GM23338 (cell line): ENCODE results near the gene NHSL1. TPM values are rescaled to one million over a fixed set of nuclear protein-coding genes. Genes with fewer than 3 reads are reported as not detected.

Experiments used
- ATAC-seq: fragments of 200-7000 bp; cut with Tn5 transposase; 3 replicates; pipeline ENCODE4 v1.9.1; 2020
- DNase-seq: peaks from one replicate; pipeline ENCODE4 v3.0.0-alpha.2; 2015; ENCODE audit warnings: low spot score
- H2AFZ ChIP-seq: fragments of 200-600 bp; sonication (generic); 2 replicates; pipeline ENCODE4 v1.8.0; 2016; ENCODE audit warnings: antibody characterized with exemption, mild to moderate bottlenecking, moderate library complexity
- H3F3A ChIP-seq: fragments of 200-600 bp; sonication (generic); replicated peaks from 2 replicates; pipeline ENCODE4 v1.8.0; 2017; ENCODE audit warnings: antibody characterized with exemption, mixed run types, low read depth
- H3K27ac ChIP-seq: fragments of 200-600 bp; sonication (generic); 2 replicates; pipeline ENCODE4 v1.6.1; 2016; ENCODE audit warnings: low read depth
- H3K27me3 ChIP-seq: fragments of 200-600 bp; sonication (generic); 2 replicates; pipeline ENCODE4 v1.8.0; 2016; ENCODE audit warnings: mild to moderate bottlenecking, mixed run types, moderate library complexity; ENCODE audit not compliant: insufficient read depth
- H3K36me3 ChIP-seq: fragments of 200-600 bp; sonication (generic); 2 replicates; pipeline ENCODE4 v1.8.0; 2016; ENCODE audit warnings: mild to moderate bottlenecking; ENCODE audit not compliant: insufficient read depth
- H3K4me1 ChIP-seq: fragments of 200-600 bp; sonication (generic); 2 replicates; pipeline ENCODE4 v1.8.0; 2016; ENCODE audit warnings: mild to moderate bottlenecking, moderate library complexity; ENCODE audit not compliant: insufficient read depth
- H3K4me2 ChIP-seq: fragments of 200-600 bp; sonication (generic); 2 replicates; pipeline ENCODE4 v1.7.1; 2017; ENCODE audit warnings: mixed run types
- H3K4me3 ChIP-seq: fragments of 200-600 bp; sonication (generic); 2 replicates; pipeline ENCODE4 v1.6.1; 2016; ENCODE audit warnings: mixed run types
- H3K79me2 ChIP-seq: fragments of 200-600 bp; sonication (generic); replicated peaks from 2 replicates; pipeline ENCODE4 v1.8.0; 2017; ENCODE audit warnings: mild to moderate bottlenecking; ENCODE audit not compliant: insufficient read depth
- H3K9me2 ChIP-seq: fragments of 200-600 bp; sonication (generic); 2 replicates; pipeline ENCODE4 v1.8.0; 2017; ENCODE audit not compliant: insufficient read depth
- H4K20me1 ChIP-seq: fragments of 200-600 bp; sonication (generic); replicated peaks from 2 replicates; pipeline ENCODE4 v1.8.0; 2017; ENCODE audit warnings: mild to moderate bottlenecking; ENCODE audit not compliant: insufficient read depth
- H3K27ac Mint-ChIP-seq: 2 replicates; pipeline ENCODE4 v1.8.0; 2020; ENCODE audit warnings: inconsistent platforms, mild to moderate bottlenecking, moderate library complexity, mixed read lengths
- H3K27me3 Mint-ChIP-seq: 3 replicates; pipeline ENCODE4 v1.8.0; 2022; ENCODE audit warnings: low read depth, mild to moderate bottlenecking, moderate library complexity, mixed read lengths, inconsistent platforms; ENCODE audit not compliant: insufficient read depth, poor library complexity
- H3K36me3 Mint-ChIP-seq: 3 replicates; pipeline ENCODE4 v1.8.0; 2021; ENCODE audit warnings: low read depth, mild to moderate bottlenecking, inconsistent platforms, moderate library complexity, mixed read lengths
- H3K4me1 Mint-ChIP-seq: 3 replicates; pipeline ENCODE4 v1.8.0; 2020; ENCODE audit warnings: mild to moderate bottlenecking, inconsistent platforms, mixed read lengths
- H3K4me3 Mint-ChIP-seq: 3 replicates; pipeline ENCODE4 v1.8.0; 2021; ENCODE audit warnings: moderate library complexity, mild to moderate bottlenecking, inconsistent platforms, mixed read lengths
- H3K9me3 Mint-ChIP-seq: 3 replicates; pipeline ENCODE4 v1.8.0; 2020; ENCODE audit warnings: moderate library complexity, mild to moderate bottlenecking, inconsistent platforms, mixed read lengths
- CREB1 ChIP-seq: fragments of 250-450 bp; sonication (Bioruptor Pico); IDR thresholded peaks from 2 replicates; pipeline ENCODE4 v1.5.0; 2020; ENCODE audit warnings: low read depth, mild to moderate bottlenecking, moderate library complexity
- EZH2 ChIP-seq: fragments of 200-600 bp; sonication (generic); IDR thresholded peaks from one replicate; pipeline ENCODE4 v1.8.0; 2017; ENCODE audit warnings: antibody characterized with exemption, mild to moderate bottlenecking, low read depth; ENCODE audit not compliant: unreplicated experiment
- EZH2phosphoT487 ChIP-seq: fragments of 200-600 bp; sonication (generic); IDR thresholded peaks from one replicate; pipeline ENCODE4 v1.8.1; 2018; ENCODE audit warnings: antibody characterized with exemption; ENCODE audit not compliant: unreplicated experiment
- JUNB ChIP-seq: IDR thresholded peaks from one replicate; pipeline ENCODE4 v1.6.1; 2016; ENCODE audit warnings: antibody characterized with exemption; ENCODE audit not compliant: unreplicated experiment
- NANOG ChIP-seq: IDR thresholded peaks from 2 replicates; pipeline ENCODE4 v1.6.1; 2016; ENCODE audit warnings: antibody characterized with exemption, borderline replicate concordance
- POLR2AphosphoS5 ChIP-seq: IDR thresholded peaks from 2 replicates; pipeline ENCODE4 v1.6.1; 2016; ENCODE audit warnings: antibody characterized with exemption, low read depth
- REST ChIP-seq: IDR thresholded peaks from one replicate; pipeline ENCODE4 v1.6.1; 2018; ENCODE audit warnings: antibody characterized with exemption; ENCODE audit not compliant: unreplicated experiment
- STAT1 ChIP-seq: IDR thresholded peaks from one replicate; pipeline ENCODE4 v1.6.1; 2016; ENCODE audit warnings: antibody characterized with exemption; ENCODE audit not compliant: unreplicated experiment
- ZNF114 ChIP-seq: fragments of 250-450 bp; sonication (Bioruptor Pico); IDR thresholded peaks from 2 replicates; pipeline ENCODE4 v1.5.0; 2020; ENCODE audit warnings: mild to moderate bottlenecking, moderate library complexity
- ZNF331 ChIP-seq: fragments of 250-450 bp; sonication (Bioruptor Pico); IDR thresholded peaks from 2 replicates; pipeline ENCODE4 v1.5.0; 2020; ENCODE audit warnings: low read depth, mild to moderate bottlenecking, moderate library complexity
- polyA plus RNA-seq: library from polyadenylated mRNA; unstranded; fragments of >200 nt; fragmentation: Nextera tagmentation; extraction: Ambion mirVana; gene quantifications from 2 replicates; pipeline ENCODE4 v1.2.1, GENCODE V29; 2016
- total RNA-seq: library from RNA; depleted of rRNA; stranded (reverse); fragments of >200 nt; shearing (Covaris generic); gene quantifications from 2 replicates; pipeline ENCODE4 v1.2.3, GENCODE V29; 2014
- TF ChIP-seq, protein P1 (sequence below): fragments of 250-450 bp; sonication (Bioruptor Pico); IDR thresholded peaks from 2 replicates; pipeline ENCODE4 v1.5.0; 2020; ENCODE audit warnings: mild to moderate bottlenecking, moderate library complexity
- TF ChIP-seq, protein P2 (sequence below), 2 experiments: fragments of 200-600 bp in 1 of 2; sonication (generic) in 1 of 2; conservative IDR thresholded peaks; 2 replicates each; pipeline versions ENCODE4 v1.5.1 to v1.6.1; 2016 to 2017; ENCODE audit warnings: antibody characterized with exemption in 2 of 2, low read depth in 2 of 2, mild to moderate bottlenecking in 2 of 2, moderate library complexity in 1 of 2
- TF ChIP-seq, protein P3 (sequence below): IDR thresholded peaks from 2 replicates; pipeline ENCODE4 v1.6.1; 2016; ENCODE audit warnings: antibody characterized with exemption

The NHSL1 gene
- total and polyA plus RNA-seq, 2 experiments from 2014 or later, result 11.2 to 24.5 TPM

DNA sequence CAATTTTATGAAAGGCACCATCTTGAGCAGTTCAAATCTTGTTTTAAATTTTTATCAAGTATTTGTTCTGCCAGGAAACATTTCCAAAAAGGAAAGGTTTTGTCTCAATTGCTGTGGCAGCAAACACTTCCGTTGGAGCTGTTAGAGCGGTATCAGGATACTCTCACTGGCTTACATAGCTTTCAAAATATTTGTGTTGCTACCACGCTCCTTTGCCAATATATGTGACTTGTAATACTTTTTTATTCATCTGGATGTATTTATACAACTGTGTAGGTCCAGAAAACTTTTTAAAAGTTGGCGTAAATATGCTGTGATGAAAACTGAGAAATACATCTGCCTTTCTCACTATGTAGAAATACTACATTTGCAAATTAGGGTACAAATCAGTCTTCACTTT, 37.8 kb upstream of the NHSL1 start:
- H3K4me2 ChIP-seq, result no peak overlapping the region
- H3K27ac Mint-ChIP-seq, result no peak overlapping the region
- peaks cover 52% of the 10 kb centered on the region for H3K4me1 Mint-ChIP-seq

More for the DNA sequence above, 37.8 kb upstream of the NHSL1 start:
- ATAC-seq, result no peak
- peaks cover 40% of the 10 kb centered on the region for H3K4me1 ChIP-seq
- H4K20me1 ChIP-seq, result no peaks in the 10 kb centered on the region
- peaks cover 18% of the 10 kb centered on the region; the same call in 1 of the 2 replicates for H3K79me2 ChIP-seq
- no peak overlapping the region for H3K27ac ChIP-seq
- H3K36me3 ChIP-seq, result no peaks in the 10 kb centered on the region
- no peaks in the 10 kb centered on the region for H3K27me3 ChIP-seq
- peaks cover 2% of the 10 kb centered on the region for H3K27me3 Mint-ChIP-seq
- no peak overlapping the region for H3K4me3 ChIP-seq
- H3K4me3 Mint-ChIP-seq, result no peak overlapping the region
- no peak overlapping the region for H2AFZ ChIP-seq
- H3K9me3 Mint-ChIP-seq, result no peaks in the 10 kb centered on the region
- H3F3A ChIP-seq, result no peaks in the 10 kb centered on the region
- no peaks in the 10 kb centered on the region for H3K9me2 ChIP-seq
- no peak for DNase-seq
- no peaks in the 10 kb centered on the region for H3K36me3 Mint-ChIP-seq
- no peak for TF ChIP-seq EZH2phosphoT487
- TF ChIP-seq JUNB, result no peak
- no peak for TF ChIP-seq EZH2
- TF ChIP-seq, protein P1, sequence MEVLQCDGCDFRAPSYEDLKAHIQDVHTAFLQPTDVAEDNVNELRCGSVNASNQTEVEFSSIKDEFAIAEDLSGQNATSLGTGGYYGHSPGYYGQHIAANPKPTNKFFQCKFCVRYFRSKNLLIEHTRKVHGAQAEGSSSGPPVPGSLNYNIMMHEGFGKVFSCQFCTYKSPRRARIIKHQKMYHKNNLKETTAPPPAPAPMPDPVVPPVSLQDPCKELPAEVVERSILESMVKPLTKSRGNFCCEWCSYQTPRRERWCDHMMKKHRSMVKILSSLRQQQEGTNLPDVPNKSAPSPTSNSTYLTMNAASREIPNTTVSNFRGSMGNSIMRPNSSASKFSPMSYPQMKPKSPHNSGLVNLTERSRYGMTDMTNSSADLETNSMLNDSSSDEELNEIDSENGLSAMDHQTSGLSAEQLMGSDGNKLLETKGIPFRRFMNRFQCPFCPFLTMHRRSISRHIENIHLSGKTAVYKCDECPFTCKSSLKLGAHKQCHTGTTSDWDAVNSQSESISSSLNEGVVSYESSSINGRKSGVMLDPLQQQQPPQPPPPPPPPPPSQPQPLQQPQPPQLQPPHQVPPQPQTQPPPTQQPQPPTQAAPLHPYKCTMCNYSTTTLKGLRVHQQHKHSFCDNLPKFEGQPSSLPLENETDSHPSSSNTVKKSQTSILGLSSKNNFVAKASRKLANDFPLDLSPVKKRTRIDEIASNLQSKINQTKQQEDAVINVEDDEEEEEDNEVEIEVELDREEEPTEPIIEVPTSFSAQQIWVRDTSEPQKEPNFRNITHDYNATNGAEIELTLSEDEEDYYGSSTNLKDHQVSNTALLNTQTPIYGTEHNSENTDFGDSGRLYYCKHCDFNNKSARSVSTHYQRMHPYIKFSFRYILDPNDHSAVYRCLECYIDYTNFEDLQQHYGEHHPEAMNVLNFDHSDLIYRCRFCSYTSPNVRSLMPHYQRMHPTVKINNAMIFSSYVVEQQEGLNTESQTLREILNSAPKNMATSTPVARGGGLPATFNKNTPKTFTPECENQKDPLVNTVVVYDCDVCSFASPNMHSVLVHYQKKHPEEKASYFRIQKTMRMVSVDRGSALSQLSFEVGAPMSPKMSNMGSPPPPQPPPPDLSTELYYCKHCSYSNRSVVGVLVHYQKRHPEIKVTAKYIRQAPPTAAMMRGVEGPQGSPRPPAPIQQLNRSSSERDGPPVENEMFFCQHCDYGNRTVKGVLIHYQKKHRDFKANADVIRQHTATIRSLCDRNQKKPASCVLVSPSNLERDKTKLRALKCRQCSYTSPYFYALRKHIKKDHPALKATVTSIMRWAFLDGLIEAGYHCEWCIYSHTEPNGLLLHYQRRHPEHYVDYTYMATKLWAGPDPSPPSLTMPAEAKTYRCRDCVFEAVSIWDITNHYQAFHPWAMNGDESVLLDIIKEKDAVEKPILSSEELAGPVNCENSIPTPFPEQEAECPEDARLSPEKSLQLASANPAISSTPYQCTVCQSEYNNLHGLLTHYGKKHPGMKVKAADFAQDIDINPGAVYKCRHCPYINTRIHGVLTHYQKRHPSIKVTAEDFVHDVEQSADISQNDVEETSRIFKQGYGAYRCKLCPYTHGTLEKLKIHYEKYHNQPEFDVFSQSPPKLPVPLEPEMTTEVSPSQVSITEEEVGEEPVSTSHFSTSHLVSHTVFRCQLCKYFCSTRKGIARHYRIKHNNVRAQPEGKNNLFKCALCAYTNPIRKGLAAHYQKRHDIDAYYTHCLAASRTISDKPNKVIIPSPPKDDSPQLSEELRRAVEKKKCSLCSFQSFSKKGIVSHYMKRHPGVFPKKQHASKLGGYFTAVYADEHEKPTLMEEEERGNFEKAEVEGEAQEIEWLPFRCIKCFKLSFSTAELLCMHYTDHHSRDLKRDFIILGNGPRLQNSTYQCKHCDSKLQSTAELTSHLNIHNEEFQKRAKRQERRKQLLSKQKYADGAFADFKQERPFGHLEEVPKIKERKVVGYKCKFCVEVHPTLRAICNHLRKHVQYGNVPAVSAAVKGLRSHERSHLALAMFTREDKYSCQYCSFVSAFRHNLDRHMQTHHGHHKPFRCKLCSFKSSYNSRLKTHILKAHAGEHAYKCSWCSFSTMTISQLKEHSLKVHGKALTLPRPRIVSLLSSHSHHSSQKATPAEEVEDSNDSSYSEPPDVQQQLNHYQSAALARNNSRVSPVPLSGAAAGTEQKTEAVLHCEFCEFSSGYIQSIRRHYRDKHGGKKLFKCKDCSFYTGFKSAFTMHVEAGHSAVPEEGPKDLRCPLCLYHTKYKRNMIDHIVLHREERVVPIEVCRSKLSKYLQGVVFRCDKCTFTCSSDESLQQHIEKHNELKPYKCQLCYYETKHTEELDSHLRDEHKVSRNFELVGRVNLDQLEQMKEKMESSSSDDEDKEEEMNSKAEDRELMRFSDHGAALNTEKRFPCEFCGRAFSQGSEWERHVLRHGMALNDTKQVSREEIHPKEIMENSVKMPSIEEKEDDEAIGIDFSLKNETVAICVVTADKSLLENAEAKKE (CRISPR knock-in tag), result no peak
- TF ChIP-seq, protein P2, sequence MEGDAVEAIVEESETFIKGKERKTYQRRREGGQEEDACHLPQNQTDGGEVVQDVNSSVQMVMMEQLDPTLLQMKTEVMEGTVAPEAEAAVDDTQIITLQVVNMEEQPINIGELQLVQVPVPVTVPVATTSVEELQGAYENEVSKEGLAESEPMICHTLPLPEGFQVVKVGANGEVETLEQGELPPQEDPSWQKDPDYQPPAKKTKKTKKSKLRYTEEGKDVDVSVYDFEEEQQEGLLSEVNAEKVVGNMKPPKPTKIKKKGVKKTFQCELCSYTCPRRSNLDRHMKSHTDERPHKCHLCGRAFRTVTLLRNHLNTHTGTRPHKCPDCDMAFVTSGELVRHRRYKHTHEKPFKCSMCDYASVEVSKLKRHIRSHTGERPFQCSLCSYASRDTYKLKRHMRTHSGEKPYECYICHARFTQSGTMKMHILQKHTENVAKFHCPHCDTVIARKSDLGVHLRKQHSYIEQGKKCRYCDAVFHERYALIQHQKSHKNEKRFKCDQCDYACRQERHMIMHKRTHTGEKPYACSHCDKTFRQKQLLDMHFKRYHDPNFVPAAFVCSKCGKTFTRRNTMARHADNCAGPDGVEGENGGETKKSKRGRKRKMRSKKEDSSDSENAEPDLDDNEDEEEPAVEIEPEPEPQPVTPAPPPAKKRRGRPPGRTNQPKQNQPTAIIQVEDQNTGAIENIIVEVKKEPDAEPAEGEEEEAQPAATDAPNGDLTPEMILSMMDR (conservative IDR thresholded peaks at IDR 0.05; ENCODE audit: low read depth in 2 of 2), result no peak
- TF ChIP-seq ZNF331 (CRISPR knock-in tag), result no peak
- TF ChIP-seq CREB1, result no peak
- no peak for TF ChIP-seq POLR2AphosphoS5
- TF ChIP-seq, protein P3, sequence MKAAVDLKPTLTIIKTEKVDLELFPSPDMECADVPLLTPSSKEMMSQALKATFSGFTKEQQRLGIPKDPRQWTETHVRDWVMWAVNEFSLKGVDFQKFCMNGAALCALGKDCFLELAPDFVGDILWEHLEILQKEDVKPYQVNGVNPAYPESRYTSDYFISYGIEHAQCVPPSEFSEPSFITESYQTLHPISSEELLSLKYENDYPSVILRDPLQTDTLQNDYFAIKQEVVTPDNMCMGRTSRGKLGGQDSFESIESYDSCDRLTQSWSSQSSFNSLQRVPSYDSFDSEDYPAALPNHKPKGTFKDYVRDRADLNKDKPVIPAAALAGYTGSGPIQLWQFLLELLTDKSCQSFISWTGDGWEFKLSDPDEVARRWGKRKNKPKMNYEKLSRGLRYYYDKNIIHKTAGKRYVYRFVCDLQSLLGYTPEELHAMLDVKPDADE, result no peak
- no peak for TF ChIP-seq NANOG
- no peak for TF ChIP-seq REST
- TF ChIP-seq ZNF114, result no peak
- TF ChIP-seq STAT1, result no peak
